ENCODE measurements around the gene POPDC3. TPM values are rescaled to one million over a fixed set of nuclear protein-coding genes. Genes with fewer than 3 reads are reported as not detected.

The POPDC3 gene
- polyA plus RNA-seq, 1 experiment = 8.6 TPM

DNA sequence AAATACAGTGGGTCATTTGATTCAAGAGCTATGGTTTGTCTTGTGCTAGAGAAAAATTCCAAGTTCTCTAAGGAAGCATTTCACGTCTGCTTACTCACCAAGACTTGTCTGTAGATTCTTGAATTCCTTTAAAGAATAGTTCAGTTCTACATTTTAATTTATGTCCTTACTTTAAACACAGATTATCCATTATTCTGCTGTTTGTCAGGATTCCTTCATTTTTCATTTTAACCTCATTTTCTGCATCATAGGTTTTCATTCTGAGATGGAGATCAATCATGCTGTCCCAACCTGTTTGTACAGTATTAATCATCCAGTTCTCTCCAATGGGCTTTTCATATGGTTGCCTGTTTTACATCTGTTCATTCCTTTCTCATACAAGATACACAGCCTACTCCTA, 24.5 kb upstream of the POPDC3 start:
- Histone ChIP-seq H3K4me3 (ENCODE audit: low read depth, low read length) (no peak overlapping the region), H3K36me3 (ENCODE audit: control insufficient read depth, insufficient read depth, low read length) (no peaks in the 10 kb centered on the region), H3K27me3 (ENCODE audit: control insufficient read depth, insufficient read depth, low read length) (no peaks in the 10 kb centered on the region)
- no peak for DNase-seq (ENCODE audit: low read depth)
- CTCF ChIA-PET = interaction anchor here (2.3 kb wide), 1 partner anchor 13 kb away, joined by 4 read pairs; no protein-coding TSS in a partner anchor
- TF ChIP-seq CTCF (IDR thresholded peaks at IDR 0.05; ENCODE audit: insufficient read depth, low read depth, low read length) = no peak
- POLR2A ChIA-PET = no interaction called here

- ChIA-PET CTCF (interaction anchor here (2.3 kb wide), 1 partner anchor 11 kb away, joined by 4 read pairs; no protein-coding TSS in a partner anchor), POLR2A (no interaction called here)
- no peaks in the 10 kb centered on the region for H3K36me3 ChIP-seq (ENCODE audit: control insufficient read depth, insufficient read depth, low read length)
- no peak for DNase-seq (ENCODE audit: low read depth)
- no peak for TF ChIP-seq CTCF (IDR thresholded peaks at IDR 0.05; ENCODE audit: insufficient read depth, low read depth, low read length)
- no peak overlapping the region for H3K4me3 ChIP-seq (ENCODE audit: low read depth, low read length)
- H3K27me3 ChIP-seq (ENCODE audit: control insufficient read depth, insufficient read depth, low read length) = no peaks in the 10 kb centered on the region
Observed at GRCh38 chr6:105202486-105202885, 22.7 kb upstream of the POPDC3 start.

DNA sequence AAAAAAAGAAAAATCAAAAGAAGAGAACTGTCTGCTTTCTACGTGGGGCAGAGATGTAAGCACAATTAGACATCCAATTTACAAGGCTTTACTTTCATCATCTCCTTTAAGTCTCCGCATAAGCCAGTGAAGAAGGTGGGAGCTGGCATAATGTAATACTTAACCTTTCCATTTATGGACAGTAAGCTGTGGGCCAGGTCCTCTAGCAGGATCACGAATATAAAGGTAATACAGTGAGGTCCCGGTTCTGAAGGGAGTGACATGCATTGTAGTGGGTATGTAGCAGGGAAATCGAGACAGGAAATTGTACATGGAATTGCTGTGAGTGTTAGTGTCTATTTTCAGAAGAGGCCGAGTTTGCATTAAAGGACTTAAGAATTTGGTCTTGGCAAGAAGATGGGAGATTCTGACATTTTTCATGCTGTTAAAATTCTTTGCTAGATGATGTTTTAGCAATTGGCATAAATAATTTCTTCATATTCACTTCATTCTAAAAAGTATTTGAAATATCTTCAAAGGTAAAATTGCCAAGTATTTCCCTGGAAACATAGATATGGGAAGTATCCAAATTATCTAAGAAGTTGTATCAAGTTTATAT, 20.4 kb upstream of the POPDC3 start:
- no peak for DNase-seq (ENCODE audit: low read depth)
- CTCF ChIA-PET = no interaction called here
- no peak overlapping the region for H3K4me3 ChIP-seq (ENCODE audit: low read depth, low read length)
- TF ChIP-seq CTCF (IDR thresholded peaks at IDR 0.05; ENCODE audit: insufficient read depth, low read depth, low read length) = no peak
- no peaks in the 10 kb centered on the region for H3K36me3 ChIP-seq (ENCODE audit: control insufficient read depth, insufficient read depth, low read length)
- POLR2A ChIA-PET = no interaction called here
- H3K27me3 ChIP-seq (ENCODE audit: control insufficient read depth, insufficient read depth, low read length) = no peaks in the 10 kb centered on the region

DNA sequence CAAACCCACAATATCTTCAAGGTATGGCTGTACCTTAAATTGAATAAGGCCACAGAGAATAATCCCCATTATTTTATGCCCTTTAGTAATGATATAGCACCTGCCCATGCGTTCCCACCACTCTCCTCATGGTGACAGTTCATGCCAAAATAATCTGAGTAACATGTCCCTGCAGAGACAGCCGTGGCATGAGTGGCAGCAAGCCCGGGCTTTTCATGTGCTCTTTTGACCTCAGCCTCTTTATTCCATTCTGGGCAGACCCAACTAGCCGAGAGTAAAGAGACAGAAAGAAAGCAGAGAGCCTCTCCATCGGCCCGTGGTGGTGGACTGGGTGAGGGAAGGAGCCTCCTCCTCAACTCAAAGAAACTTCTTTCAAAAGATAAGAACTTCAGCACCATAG, 19.9 kb upstream of the POPDC3 start:
- no peak overlapping the region for H3K4me3 ChIP-seq (ENCODE audit: low read depth, low read length)
- H3K27me3 ChIP-seq (ENCODE audit: control insufficient read depth, insufficient read depth, low read length) = no peaks in the 10 kb centered on the region
- no peak for DNase-seq (ENCODE audit: low read depth)
- ChIA-PET CTCF (no interaction called here), POLR2A (no interaction called here)
- H3K36me3 ChIP-seq (ENCODE audit: control insufficient read depth, insufficient read depth, low read length) = no peaks in the 10 kb centered on the region
- TF ChIP-seq CTCF (IDR thresholded peaks at IDR 0.05; ENCODE audit: insufficient read depth, low read depth, low read length) = no peak

DNA sequence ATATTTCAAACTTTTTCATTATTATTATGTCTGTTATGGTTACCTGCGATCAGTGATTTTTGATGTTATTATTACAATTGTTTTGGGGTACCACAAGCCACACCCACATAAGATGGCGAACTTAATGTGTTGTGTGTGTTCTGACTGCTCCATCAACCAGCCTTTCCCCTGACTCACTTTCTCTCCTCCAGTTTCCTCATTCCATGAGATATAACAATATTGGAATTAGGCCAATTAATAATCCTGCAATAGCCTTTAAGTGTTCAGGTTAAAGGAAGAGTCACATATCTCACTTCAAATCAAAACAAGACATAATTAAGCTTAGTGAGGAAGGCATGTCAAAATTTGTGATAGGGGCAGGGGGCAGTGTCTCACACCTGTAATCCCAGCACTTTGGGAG, 16.3 kb upstream of the POPDC3 start:
- H3K27me3 ChIP-seq (ENCODE audit: control insufficient read depth, insufficient read depth, low read length) = no peaks in the 10 kb centered on the region
- ChIA-PET CTCF (no interaction called here), POLR2A (no interaction called here)
- no peaks in the 10 kb centered on the region for H3K36me3 ChIP-seq (ENCODE audit: control insufficient read depth, insufficient read depth, low read length)
- no peak overlapping the region for H3K4me3 ChIP-seq (ENCODE audit: low read depth, low read length)
- DNase-seq (ENCODE audit: low read depth) = no peak
- no peak for TF ChIP-seq CTCF (IDR thresholded peaks at IDR 0.05; ENCODE audit: insufficient read depth, low read depth, low read length)
